HG03095 (cell line): ENCODE measurements around the gene LRIG1.

Experiments used
- ATAC-seq: cut with Tn5 transposase; IDR thresholded peaks from one replicate; pipeline ENCODE4 v1.9.1; 2021; ENCODE audit warnings: moderate library complexity; ENCODE audit not compliant: unreplicated experiment

Gene LRIG1

GRCh38 chr3:66392512-66392911 lies 108.3 kb downstream of the LRIG1 start:
- ATAC-seq: no peak

- ATAC-seq: peak; percentile 26
Observed at GRCh38 chr3:66390013-66390412, 110.8 kb downstream of the LRIG1 start.

- ATAC-seq: peak; percentile 38
Observed at GRCh38 chr3:66386925-66387650, 113.7 kb downstream of the LRIG1 start.

GRCh38 chr3:66386011-66386924 lies 114.6 kb downstream of the LRIG1 start:
- peak; percentile 85 for ATAC-seq

- no peak for ATAC-seq
Observed at GRCh38 chr3:66385066-66385465, 115.8 kb downstream of the LRIG1 start.

GRCh38 chr3:66383998-66384745 lies 116.7 kb downstream of the LRIG1 start:
- ATAC-seq: no peak

- ATAC-seq: no peak
Observed at GRCh38 chr3:66383023-66383422, 117.8 kb downstream of the LRIG1 start.

- no peak for ATAC-seq
Observed at GRCh38 chr3:66382142-66382541, 118.7 kb downstream of the LRIG1 start.

- ATAC-seq: no peak
Observed at GRCh38 chr3:66381626-66382025, 119.2 kb downstream of the LRIG1 start.

GRCh38 chr3:66380200-66380932 lies 120.5 kb downstream of the LRIG1 start:
- ATAC-seq: no peak

GRCh38 chr3:66379565-66379964 lies 121.3 kb downstream of the LRIG1 start:
- no peak for ATAC-seq

- no peak for ATAC-seq
Observed at GRCh38 chr3:66378256-66378655, 122.6 kb downstream of the LRIG1 start.

GRCh38 chr3:66377800-66378199 lies 123.0 kb downstream of the LRIG1 start:
- ATAC-seq: no peak

- ATAC-seq: no peak
Observed at GRCh38 chr3:66376568-66376967, 124.3 kb downstream of the LRIG1 start.

- ATAC-seq: no peak
Observed at GRCh38 chr3:66372681-66373350, 128.0 kb downstream of the LRIG1 start.

GRCh38 chr3:66371432-66371831 lies 129.4 kb downstream of the LRIG1 start:
- no peak for ATAC-seq

- ATAC-seq: no peak
Observed at GRCh38 chr3:66370179-66370578, 130.6 kb downstream of the LRIG1 start.

- no peak for ATAC-seq
Observed at GRCh38 chr3:66367979-66368378, 132.8 kb downstream of the LRIG1 start.

- ATAC-seq: no peak
Observed at GRCh38 chr3:66366747-66367146, 134.1 kb downstream of the LRIG1 start.

GRCh38 chr3:66365080-66365479 lies 135.7 kb downstream of the LRIG1 start:
- no peak for ATAC-seq
